Smooth muscle cell of the brain vasculature (primary cell): ENCODE measurements around the gene HMHB1.
A peak's percentile ranks its signal among the peaks of the same experiment; 100 is the strongest.

Experiments used
- DNase-seq: peaks from one replicate; pipeline ENCODE4 v3.0.0-alpha.2; 2012; ENCODE audit warnings: low read depth, low spot score

Gene HMHB1

DNA sequence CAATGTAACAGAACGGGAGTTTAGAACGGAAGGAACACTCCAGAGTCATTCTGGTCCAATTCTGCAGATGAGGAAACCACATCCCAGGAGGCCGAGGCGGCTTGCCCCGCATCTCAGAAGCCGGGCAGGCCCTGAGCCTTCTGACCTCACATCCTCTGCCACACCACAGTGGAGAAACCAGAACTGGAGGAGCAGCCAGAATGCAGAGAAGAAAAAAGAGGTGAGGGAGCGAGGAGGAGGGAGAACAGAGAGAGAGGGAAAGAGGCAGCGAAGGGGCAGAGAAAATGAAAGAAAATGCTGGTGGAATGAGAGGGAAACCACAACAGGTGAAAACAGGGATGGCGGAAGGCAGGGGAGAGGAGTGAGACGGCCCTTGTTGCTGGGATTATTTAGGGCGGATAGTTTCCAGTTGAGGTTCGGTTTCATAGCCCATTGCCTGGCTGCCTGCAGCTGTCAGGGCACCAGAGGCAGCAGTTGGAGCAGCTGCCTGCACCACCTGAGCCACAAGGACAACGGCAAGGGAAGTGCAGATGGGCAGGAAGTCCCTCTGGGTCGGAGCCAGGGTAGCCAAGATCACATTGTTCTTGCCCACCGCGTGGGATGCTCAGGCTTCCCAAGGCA is at the start of gene HMHB1:
Gene HMHB1 (plus strand): TSS at position 77 of the 621 bp plus-strand sequence.
- no peak for DNase-seq

- DNase-seq, result no peak
These were observed 49.2 kb upstream of the HMHB1 start for GRCh38 chr5:143762636-143763220.

DNA sequence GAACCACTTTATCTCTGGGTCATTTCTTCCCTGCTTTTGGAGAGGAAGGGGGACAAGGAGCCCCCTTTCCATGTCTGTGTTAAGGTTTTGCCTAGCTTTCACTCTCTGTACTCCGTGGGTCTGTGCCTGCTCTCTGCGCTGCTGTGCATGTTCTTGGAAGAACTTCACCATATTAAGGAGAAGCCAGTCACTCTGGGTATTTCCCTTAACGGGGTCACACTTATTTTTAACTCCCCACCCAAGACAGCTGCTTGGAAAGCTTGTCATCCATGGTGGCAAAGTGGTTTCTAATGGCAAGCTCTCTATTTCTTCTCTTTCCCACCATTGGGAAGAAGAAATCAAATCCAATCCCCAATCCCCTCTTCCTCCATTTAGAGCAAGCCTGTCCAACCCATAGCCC is 44.8 kb upstream of the HMHB1 start:
- DNase-seq, result no peak

- no peak for DNase-seq
These were observed 42.8 kb upstream of the HMHB1 start for GRCh38 chr5:143769026-143769786.

DNA sequence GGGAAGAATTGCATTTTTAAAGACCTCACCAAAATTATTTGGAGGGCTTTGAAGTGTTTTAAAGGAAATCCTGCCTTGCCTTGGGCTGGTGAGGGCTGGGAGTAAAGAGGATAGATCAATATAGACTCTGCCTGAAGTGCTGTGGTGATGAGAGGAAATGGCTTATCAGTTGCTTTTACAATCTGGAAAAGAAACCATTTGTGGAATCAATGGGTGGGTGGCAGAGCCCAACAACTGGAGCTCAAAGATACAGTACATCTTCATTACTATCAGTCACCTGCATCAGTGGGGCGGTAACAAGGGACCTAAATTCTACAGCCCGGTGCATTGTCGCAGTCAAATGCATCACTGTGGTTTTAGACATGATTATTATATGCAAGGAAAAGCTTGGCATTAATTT is 41.5 kb upstream of the HMHB1 start:
- no peak for DNase-seq

DNA sequence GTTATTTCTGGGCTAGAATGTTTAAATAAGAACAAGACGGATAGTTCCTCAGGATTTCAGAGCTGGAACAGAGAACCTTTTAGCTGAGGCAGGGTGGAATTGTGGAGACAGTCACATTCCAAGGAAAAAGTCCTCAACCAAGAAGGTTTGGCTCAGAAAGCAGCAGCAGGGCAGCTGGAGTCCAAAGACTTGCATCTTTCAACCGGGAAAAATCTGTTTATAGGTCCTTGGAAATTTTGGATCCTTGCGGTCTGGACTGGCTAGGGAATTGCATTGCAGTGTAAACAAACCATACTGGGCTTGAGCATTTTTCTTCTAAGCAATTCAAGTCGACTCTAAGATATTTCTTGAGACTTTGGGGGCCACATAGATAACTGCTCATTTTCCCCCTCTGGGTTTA is 40.8 kb upstream of the HMHB1 start:
- DNase-seq, result peak; percentile 18

GRCh38 chr5:143771602-143772001 is 40.4 kb upstream of the HMHB1 start:
- DNase-seq, result no peak

- DNase-seq, result no peak
These were observed 39.3 kb upstream of the HMHB1 start for GRCh38 chr5:143772621-143773020.

- DNase-seq, result no peak
These were observed 36.7 kb upstream of the HMHB1 start for GRCh38 chr5:143775258-143775657.

DNA sequence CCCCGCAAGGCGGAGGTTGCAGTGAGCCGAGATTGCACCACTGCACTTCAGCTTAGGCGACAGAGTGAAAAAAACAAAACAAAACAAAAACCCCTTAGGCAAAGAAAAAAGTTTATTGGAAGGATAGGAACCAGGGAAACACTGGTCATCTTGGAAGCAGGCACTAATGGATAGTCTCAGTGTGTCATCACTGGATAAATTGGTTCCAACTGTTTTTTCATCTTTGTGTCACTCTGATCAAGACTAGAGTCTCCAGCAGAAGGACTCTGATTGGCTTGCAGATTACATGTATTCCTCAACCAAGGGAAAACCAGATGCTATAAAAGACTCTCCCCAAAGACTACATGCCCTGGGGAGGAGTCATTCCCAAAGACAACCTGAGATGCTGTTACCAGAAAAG is 35.0 kb upstream of the HMHB1 start:
- no peak for DNase-seq

GRCh38 chr5:143779506-143779905 is 32.5 kb upstream of the HMHB1 start:
- DNase-seq, result no peak

- no peak for DNase-seq
These were observed 29.9 kb upstream of the HMHB1 start for GRCh38 chr5:143781993-143782520.

DNA sequence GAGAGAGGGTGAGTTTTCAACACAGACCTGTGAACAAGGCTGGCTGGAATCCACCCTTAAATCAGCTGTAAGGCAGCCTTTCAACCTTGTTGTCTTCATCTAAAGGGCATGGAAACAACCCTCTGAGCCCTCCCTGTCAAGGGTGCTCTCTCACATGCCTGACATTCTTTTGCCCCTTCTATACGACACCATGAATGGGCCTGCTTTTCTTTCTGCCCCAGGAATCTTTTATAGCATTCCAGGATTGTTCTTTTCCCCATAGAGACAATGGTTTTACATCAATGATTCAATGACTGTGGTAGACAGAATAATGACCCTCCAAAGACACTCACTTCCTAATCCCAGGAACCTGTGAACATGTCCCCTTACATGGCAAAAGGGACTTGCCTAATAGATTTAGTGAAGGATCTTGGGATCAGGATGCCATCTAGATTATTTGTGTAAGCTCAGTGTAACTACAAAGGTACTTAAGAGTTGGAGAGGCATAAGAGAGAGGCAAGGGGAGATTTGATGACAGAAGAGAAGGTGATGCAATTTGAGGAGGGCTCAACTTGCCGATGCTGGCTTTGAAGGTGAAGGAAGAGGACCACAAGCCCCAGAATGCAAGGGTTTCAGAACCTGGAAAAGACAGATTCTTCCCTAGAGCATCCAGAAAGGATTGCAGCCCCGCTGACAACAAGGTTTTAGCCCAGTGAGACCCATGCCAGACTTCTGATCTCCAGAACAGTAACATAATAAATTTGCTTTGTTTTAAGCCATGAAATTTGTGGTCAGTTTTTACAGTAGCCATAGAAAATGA is 29.2 kb upstream of the HMHB1 start:
- DNase-seq, result no peak

DNA sequence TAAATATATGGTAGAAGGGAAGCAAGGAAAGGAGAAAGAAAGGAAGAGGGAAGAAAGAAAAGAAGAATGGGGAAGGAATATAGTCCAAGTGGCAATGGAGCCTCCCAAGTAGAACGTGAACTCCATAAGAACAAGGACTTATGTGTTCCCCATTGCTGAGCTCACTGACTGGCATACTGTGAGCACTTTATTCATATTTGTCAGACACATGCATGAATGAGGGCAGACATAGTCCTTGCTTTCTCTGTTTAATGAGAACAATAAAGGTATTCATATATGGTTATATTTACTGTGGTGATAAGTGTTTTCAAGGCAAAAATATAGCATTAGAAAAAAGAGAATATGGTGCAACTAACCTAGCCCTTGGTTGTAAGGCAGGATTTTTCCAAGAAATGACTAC is 23.6 kb upstream of the HMHB1 start:
- no peak for DNase-seq

DNA sequence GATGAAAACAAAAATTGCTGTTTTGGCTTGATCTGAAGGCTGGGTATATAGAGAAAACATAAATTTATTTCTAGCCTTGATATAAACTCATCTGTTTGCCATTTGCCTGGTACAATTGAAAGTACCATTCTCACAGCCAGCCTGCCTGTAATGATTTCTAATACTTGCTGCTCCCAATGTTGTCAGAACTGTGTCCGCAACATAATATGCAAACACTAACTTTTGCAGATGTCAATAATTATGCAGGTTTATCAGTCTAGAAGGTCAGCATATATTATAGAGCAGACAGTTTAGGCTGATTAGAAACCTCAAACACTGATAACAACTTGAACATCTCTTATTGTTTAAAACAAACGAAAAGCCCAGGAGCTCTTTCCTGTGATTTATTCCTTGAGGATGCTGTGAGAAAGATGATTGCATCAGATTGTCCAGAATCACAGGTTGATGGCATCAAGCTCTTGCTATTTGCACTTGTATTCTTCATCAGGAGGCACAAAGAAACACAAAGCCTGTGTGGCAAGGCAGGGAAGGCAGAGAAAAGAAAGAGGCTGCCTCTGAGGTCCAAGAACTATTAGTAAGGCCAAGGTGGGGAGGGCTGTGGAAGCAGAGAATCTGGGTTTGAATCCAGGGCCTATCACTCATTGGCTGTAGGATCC is 21.4 kb upstream of the HMHB1 start:
- DNase-seq, result no peak

DNA sequence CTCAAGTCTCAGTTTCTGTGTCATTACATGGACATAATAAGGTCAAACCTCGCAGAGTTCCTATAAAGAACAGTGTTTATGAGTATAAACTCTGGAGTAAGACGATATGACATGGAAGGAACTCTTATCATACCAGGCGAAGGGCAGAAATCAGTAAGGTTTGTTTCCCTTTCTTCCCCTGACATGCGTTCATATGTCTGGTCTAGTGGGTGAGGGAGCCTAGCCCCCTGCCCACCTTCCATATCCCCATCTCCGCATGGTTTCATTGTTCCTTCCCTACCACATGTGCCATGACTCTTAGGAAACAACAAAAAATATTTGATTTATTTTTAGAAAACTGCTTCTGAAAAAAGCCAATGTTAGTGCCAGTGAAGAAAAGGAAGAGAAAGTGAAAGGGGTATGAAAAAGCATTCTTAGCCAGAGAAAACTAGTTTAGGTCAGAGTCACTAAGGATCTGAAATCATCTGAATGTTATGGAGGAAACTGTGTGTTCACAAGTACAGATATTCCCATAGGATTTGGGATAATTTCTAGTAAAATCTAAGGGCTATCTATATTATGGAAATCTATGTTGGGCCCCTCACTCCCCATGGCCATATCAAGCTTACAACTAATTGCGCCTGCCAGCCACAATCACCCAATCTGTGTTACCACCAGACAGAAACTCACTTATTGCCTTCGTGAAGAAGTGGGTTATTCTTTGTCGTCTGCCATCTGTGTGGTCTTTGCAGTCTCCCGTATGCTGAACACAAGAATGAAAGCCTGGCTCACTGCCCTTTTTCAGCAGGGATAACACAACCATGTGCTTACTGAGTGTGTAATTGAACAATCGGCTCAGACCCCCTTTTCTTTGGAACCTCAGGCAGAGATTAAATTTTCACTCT is 19.9 kb upstream of the HMHB1 start:
- no peak for DNase-seq

GRCh38 chr5:143793249-143793648 is 18.7 kb upstream of the HMHB1 start:
- no peak for DNase-seq

DNA sequence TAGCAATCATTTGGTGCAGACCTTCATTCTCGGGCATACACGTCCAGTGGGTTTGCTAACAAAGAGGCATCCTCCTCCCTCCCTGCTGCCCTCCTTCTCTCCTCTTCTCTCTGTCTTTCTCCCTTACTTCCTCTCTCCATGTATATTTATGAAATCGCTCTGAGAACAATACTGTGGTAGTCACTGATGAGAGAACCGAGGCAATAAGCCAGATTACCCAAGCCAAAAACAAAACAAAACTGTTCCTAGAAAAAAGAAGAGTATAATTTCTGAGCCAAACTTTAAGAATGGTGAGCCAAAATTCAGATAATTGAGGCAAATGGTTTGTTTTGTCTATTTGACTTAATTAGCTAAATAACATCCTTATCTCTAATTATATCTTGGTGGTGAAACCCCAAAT is 15.8 kb upstream of the HMHB1 start:
- DNase-seq, result no peak

DNA sequence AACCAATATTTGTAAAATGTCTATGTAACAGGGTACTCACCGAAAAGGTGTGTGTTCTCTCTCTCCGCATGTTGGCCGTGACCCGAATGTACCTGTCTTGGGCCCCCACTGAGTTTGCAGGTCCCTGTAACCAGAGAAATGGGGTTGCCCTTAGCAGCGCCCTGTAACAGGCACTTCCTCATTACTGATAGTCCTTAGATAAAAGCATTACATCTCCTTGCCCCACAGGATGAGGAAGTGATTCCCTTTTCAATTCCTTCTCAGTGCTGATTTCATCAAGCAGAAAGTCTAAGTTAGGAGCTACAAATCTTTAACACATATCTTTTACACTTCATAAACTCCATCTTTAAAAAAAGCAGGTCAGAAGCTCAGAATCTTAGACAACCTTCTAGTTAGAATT is 15.2 kb upstream of the HMHB1 start:
- DNase-seq, result no peak

DNA sequence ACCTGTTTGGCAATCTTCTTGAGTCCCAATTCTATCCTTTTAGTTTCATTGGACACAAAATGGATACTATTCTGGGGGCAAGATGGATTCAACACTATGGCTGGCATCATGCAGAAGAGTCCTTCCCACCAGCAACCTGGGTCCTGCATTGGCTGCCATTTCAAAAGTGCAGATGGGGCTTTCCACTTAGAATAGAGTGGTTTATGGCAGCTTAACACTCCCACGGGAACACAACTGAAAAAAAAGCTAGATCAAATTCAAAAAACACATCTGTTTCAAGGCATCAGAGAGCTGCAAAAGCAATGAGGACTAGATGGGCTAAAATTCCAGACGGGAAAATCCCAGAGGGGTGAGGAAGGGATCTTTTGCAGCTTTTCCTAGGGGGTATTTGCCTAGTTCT is 11.2 kb upstream of the HMHB1 start:
- DNase-seq, result no peak
